Fibroblast of peridontal ligament (primary cell): ENCODE measurements around the gene FLNC.
A peak's percentile ranks its signal among the peaks of the same experiment; 100 is the strongest.

Source experiments
- DNase-seq: peaks from one replicate; pipeline ENCODE4 v3.0.0-alpha.2; 2010; ENCODE audit errors: extremely low read depth

Gene FLNC

GRCh38 chr7:128891110-128891941 is 61.1 kb downstream of the FLNC start:
- DNase-seq, result no peak

- no peak for DNase-seq
Observed at GRCh38 chr7:128891942-128892269, 61.7 kb downstream of the FLNC start.

DNA sequence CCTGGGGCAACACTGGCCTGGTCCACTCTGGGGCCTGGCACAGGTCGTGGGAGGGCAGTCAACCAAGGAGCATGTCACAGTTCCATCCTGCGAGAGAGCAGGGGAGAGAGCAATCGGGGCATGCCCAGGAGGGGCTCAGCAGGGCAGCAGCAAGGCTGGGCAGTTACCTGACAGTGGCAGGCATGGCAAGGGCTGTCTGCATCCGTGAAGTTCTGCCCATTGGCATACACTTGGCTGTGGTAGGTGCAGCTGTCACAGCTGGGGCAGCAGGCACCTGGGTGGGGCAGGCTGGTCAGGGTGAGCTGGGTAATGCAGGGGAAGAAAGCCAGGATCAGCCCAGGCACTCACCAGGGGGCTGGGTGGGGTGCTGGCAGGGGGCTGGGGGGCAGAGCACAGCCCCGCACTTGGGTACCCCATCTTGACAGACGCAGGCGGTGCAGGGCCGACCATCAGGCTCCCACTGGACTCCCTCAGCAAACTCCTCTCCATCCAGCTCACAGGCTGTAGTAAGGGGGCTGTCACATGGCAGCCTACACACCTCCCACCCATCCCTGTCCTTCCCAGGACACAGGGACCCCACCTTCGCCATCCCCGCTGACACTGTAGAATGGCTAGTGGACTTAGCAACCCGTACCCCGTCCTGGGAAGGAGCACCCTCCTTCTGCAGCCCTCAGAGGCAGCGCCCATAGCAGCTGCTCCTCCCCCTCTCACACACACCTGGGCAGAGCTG is 62.5 kb downstream of the FLNC start:
- DNase-seq, result no peak

DNA sequence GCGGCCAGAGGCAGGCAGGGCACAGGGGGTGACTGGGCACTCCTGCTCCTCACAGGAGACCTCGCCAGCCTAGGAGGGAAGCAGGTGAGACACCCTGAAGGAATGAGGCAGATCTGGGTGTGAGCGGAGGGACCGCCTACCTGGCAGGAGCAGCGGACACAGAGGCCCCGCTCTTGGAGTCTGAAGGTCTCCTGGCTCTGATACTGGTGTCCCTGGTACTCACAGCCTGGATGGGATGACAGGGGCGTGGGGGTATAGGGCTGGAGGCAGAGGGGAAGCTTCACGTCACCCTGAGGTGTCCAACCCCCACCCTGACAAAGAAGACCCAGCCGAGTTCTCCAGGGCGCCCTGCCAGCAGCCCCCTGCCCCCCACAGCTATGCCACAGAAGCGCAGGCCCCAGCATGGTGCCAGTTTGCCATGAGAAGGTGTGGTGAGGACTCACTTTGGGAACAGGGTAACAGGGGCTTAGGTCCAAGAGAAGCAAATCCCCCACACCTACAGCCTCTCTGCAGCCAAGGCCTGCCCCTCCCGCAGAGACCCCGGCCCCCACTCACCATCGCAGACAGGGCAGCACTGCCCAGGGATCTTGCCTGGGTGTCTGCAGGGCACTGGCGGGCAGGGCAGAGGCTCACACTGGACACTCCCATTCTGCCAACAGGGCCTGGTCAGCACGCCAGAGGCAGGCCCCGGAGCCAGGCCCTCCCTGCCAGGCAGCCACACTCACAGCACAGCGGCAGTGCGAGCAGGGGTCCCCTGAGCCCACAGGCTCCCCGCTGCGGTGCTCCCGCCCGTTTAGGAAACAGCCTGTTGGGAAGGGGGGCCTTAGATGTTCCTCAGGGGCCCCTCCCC is 63.3 kb downstream of the FLNC start:
- DNase-seq, result no peak

DNA sequence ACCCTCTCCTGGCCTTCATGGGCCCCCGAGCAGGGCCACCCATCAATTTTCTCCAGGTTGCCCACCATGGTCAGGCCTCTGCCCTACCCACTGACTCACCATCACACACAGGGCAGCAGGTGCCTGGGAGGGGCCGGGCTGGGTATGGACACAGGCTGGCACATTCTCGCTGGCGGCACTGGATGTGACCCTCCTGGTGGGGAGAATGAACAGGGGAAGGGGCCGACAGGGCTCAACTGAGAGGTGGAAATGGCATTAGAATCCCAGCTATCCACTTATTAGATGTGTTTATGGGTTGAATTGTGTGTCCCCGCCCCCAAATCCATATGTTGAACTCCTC is 63.9 kb downstream of the FLNC start:
- no peak for DNase-seq

- no peak for DNase-seq
Observed at GRCh38 chr7:128895320-128895719, 65.1 kb downstream of the FLNC start.

DNA sequence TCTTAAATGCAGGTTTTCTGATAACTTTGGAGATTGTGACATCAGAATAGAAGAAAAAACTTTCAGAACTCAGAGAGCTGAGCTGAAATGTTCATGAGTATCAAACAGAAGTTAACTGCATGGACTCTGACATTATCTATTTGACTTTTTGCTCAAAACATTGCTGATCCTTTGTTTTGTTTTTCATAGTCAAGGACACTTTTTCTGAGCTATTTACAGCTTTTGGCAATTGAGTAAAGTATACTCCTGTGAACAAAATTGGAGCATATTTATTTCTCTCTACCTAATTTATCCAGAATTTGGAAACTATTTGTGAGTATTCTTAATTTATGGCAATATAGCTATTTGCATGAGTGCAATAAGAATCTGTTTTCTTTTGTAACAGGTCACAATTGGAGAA is 69.2 kb downstream of the FLNC start:
- no peak for DNase-seq

GRCh38 chr7:128900237-128900636 is 70.0 kb downstream of the FLNC start:
- no peak for DNase-seq

GRCh38 chr7:128902761-128903585 is 72.8 kb downstream of the FLNC start:
- no peak for DNase-seq

- DNase-seq, result no peak
Observed at GRCh38 chr7:128903621-128904361, 73.6 kb downstream of the FLNC start.

DNA sequence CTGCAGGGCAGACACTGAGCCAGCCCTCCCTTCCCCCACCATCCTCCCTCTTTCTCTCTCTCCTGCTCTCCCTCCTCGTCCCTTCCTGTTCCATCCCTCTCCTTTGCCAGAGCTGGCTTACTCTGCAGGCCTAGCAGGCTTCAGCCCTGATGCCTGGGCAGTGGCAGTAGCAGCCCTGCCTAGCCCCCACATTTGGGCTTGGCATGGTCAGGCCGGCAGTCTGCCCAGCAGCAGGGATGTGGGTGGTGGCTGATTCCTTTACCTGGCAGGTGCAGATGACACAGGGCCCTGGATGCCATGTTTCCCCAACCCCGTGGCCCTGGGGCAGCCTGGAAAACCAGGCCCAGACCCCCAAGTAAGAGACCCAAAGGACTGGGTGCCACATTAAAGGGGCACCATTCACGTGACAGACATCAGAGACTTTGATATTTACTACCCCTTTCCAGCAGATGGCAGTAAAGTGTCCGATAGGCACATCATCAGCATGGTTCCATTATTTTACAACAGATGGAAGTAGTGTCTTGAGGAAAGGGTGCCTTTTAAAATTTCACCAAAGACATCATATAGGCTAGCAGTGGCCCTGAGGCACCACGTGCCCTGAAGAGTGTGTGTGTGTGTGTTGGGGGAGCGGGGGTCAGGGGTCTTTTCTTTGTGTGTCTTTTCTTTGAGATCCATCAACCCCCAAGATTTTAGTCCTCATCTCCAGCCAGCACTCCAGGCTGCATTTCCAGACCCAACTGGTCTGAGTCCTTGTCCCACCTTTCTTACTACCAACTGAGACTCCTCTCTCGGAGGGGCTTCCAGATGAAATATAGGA is 74.4 kb downstream of the FLNC start:
- peak; percentile 65 for DNase-seq

- DNase-seq, result no peak
Observed at GRCh38 chr7:128906001-128906765, 76.0 kb downstream of the FLNC start.

GRCh38 chr7:128906766-128907559 is 76.8 kb downstream of the FLNC start:
- DNase-seq, result no peak
